ENCODE results near the gene RERE.
A peak's percentile ranks its signal among the peaks of the same experiment; 100 is the strongest.

Gene RERE

GRCh38 chr1:8814865-8815264 lies 2.6 kb downstream of the RERE start:
- no peak for DNase-seq (ENCODE audit: low read depth)
- no peak for TF ChIP-seq CTCF (IDR thresholded peaks at IDR 0.05; ENCODE audit: low read length, missing control alignments)
- no peak overlapping the region for H3K4me3 ChIP-seq (replicated peaks; ENCODE audit: low read depth, low read length)

GRCh38 chr1:8813991-8814390 lies 3.4 kb downstream of the RERE start:
- no peak overlapping the region for H3K4me3 ChIP-seq (replicated peaks; ENCODE audit: low read depth, low read length)
- TF ChIP-seq CTCF (IDR thresholded peaks at IDR 0.05; ENCODE audit: low read length, missing control alignments), result no peak
- no peak for DNase-seq (ENCODE audit: low read depth)

- no peak overlapping the region for H3K4me3 ChIP-seq (replicated peaks; ENCODE audit: low read depth, low read length)
- TF ChIP-seq CTCF (IDR thresholded peaks at IDR 0.05; ENCODE audit: low read length, missing control alignments), result no peak
- DNase-seq (ENCODE audit: low read depth), result peak; percentile 45
These were observed 4.2 kb downstream of the RERE start for GRCh38 chr1:8813016-8813763.

GRCh38 chr1:8812081-8812480 lies 5.4 kb downstream of the RERE start:
- TF ChIP-seq CTCF (IDR thresholded peaks at IDR 0.05; ENCODE audit: low read length, missing control alignments), result no peak

GRCh38 chr1:8810987-8811386 lies 6.5 kb downstream of the RERE start:
- DNase-seq (ENCODE audit: low read depth), result no peak
- TF ChIP-seq CTCF (IDR thresholded peaks at IDR 0.05; ENCODE audit: low read length, missing control alignments), result no peak
- no peak overlapping the region for H3K4me3 ChIP-seq (replicated peaks; ENCODE audit: low read depth, low read length)

More at GRCh38 chr1:8812081-8812480, 5.4 kb downstream of the RERE start:
- DNase-seq (ENCODE audit: low read depth), result no peak
- no peak overlapping the region for H3K4me3 ChIP-seq (replicated peaks; ENCODE audit: low read depth, low read length)

GRCh38 chr1:8809342-8809736 lies 8.1 kb downstream of the RERE start:
- no peak for DNase-seq (ENCODE audit: low read depth)
- H3K4me3 ChIP-seq (replicated peaks; ENCODE audit: low read depth, low read length), result no peak overlapping the region
- TF ChIP-seq CTCF (IDR thresholded peaks at IDR 0.05; ENCODE audit: low read length, missing control alignments), result no peak

GRCh38 chr1:8807004-8807403 lies 10.4 kb downstream of the RERE start:
- no peak for DNase-seq (ENCODE audit: low read depth)
- no peak overlapping the region for H3K4me3 ChIP-seq (replicated peaks; ENCODE audit: low read depth, low read length)
- no peak for TF ChIP-seq CTCF (IDR thresholded peaks at IDR 0.05; ENCODE audit: low read length, missing control alignments)
